H9 (cell line): ENCODE data around the gene SNAPC2. TPM values are rescaled to one million over a fixed set of nuclear protein-coding genes. Genes with fewer than 3 reads are reported as not detected.

Experiments used
- DNase-seq: peaks from one replicate; pipeline ENCODE4 v3.0.0-alpha.2; 2017
- H2AFZ ChIP-seq: one replicate; pipeline ENCODE4 v1.6.1; 2013; ENCODE audit warnings: mild to moderate bottlenecking, low read length, control low read depth, moderate library complexity
- H2AK5ac ChIP-seq: 2 replicates; pipeline ENCODE4 v1.6.1; 2013; ENCODE audit warnings: low read length, control low read depth, mixed read lengths; ENCODE audit not compliant: insufficient read length
- H2BK120ac ChIP-seq: one replicate; pipeline ENCODE4 v1.6.1; 2013; ENCODE audit warnings: low read depth, mild to moderate bottlenecking, low read length, control low read depth, inconsistent platforms; ENCODE audit not compliant: poor library complexity, severe bottlenecking
- H2BK12ac ChIP-seq: 2 replicates; pipeline ENCODE4 v1.6.1; 2013; ENCODE audit warnings: low read length, control low read depth, mixed read lengths, low read depth; ENCODE audit not compliant: insufficient read length
- H2BK15ac ChIP-seq: 2 replicates; pipeline ENCODE4 v1.6.1; 2013; ENCODE audit warnings: low read depth, low read length, control low read depth
- H2BK20ac ChIP-seq: one replicate; pipeline ENCODE4 v1.6.1; 2013; ENCODE audit warnings: low read depth, mild to moderate bottlenecking, low read length, control low read depth, inconsistent platforms; ENCODE audit not compliant: poor library complexity, severe bottlenecking
- H2BK5ac ChIP-seq: 2 replicates; pipeline ENCODE4 v1.6.1; 2013; ENCODE audit warnings: low read length, control low read depth, mixed read lengths; ENCODE audit not compliant: insufficient read length
- H3K14ac ChIP-seq: 2 replicates; pipeline ENCODE4 v1.6.1; 2013; ENCODE audit warnings: low read length, control low read depth; ENCODE audit not compliant: insufficient read depth
- H3K18ac ChIP-seq: 2 replicates; pipeline ENCODE4 v1.6.1; 2013; ENCODE audit warnings: low read depth, mild to moderate bottlenecking, mixed read lengths, low read length, control low read depth; ENCODE audit not compliant: insufficient read length
- H3K23ac ChIP-seq: 2 replicates; pipeline ENCODE4 v1.6.1; 2013; ENCODE audit warnings: low read length, control low read depth, mixed read lengths, low read depth; ENCODE audit not compliant: insufficient read length
- H3K23me2 ChIP-seq: 2 replicates; pipeline ENCODE4 v1.6.1; 2013; ENCODE audit warnings: low read depth, mild to moderate bottlenecking, mixed read lengths, low read length, control low read depth; ENCODE audit not compliant: insufficient read length, poor library complexity, severe bottlenecking
- H3K27ac ChIP-seq: 2 replicates; pipeline ENCODE4 v1.5.1; 2013; ENCODE audit warnings: low read length, control low read depth, mixed read lengths, low read depth; ENCODE audit not compliant: insufficient read length
- H3K27me3 ChIP-seq: 2 replicates; pipeline ENCODE4 v1.6.1; 2013; ENCODE audit warnings: low read length, control low read depth, inconsistent platforms; ENCODE audit not compliant: insufficient read depth
- H3K4ac ChIP-seq: 2 replicates; pipeline ENCODE4 v1.6.1; 2013; ENCODE audit warnings: low read depth, mild to moderate bottlenecking, control low read depth, inconsistent platforms, low read length, moderate library complexity
- H3K4me1 ChIP-seq: 2 replicates; pipeline ENCODE4 v1.6.1; 2013; ENCODE audit warnings: low read length, control low read depth, inconsistent platforms; ENCODE audit not compliant: insufficient read depth
- H3K4me2 ChIP-seq: 2 replicates; pipeline ENCODE4 v1.6.1; 2013; ENCODE audit warnings: low read length, control low read depth, mixed read lengths; ENCODE audit not compliant: insufficient read length, insufficient read depth
- H3K56ac ChIP-seq: 2 replicates; pipeline ENCODE4 v1.6.1; 2013; ENCODE audit warnings: low read depth, mild to moderate bottlenecking, mixed read lengths, low read length, control low read depth; ENCODE audit not compliant: insufficient read length
- H3K79me1 ChIP-seq: 2 replicates; pipeline ENCODE4 v1.6.1; 2013; ENCODE audit warnings: low read depth, mild to moderate bottlenecking, moderate library complexity, low read length, control low read depth, inconsistent platforms; ENCODE audit not compliant: insufficient read depth, poor library complexity, severe bottlenecking
- H3K79me2 ChIP-seq: 2 replicates; pipeline ENCODE4 v1.6.1; 2013; ENCODE audit warnings: low read length, control low read depth, inconsistent platforms; ENCODE audit not compliant: insufficient read depth
- H3K9ac ChIP-seq: 2 replicates; pipeline ENCODE4 v1.6.1; 2013; ENCODE audit warnings: low read length, control low read depth, mixed read lengths; ENCODE audit not compliant: insufficient read length; ENCODE audit errors: extremely low read depth
- H3K9me3 ChIP-seq: one replicate; pipeline ENCODE4 v1.6.1; 2013; ENCODE audit warnings: low read depth, low read length, inconsistent platforms; ENCODE audit not compliant: control insufficient read depth
- H3T11ph ChIP-seq: one replicate; pipeline ENCODE4 v1.6.1; 2013; ENCODE audit warnings: mild to moderate bottlenecking, low read length, control low read depth, inconsistent platforms
- H4K20me1 ChIP-seq: one replicate; pipeline ENCODE4 v1.6.1; 2013; ENCODE audit not compliant: control insufficient read depth, insufficient read length, insufficient read depth
- H4K5ac ChIP-seq: 2 replicates; pipeline ENCODE4 v1.6.1; 2013; ENCODE audit warnings: low read depth, mild to moderate bottlenecking, mixed read lengths, low read length, control low read depth; ENCODE audit not compliant: insufficient read length
- H4K8ac ChIP-seq: replicated peaks from 2 replicates; pipeline ENCODE4 v1.6.1; 2013; ENCODE audit warnings: low read length, control low read depth, mixed read lengths, low read depth; ENCODE audit not compliant: insufficient read length
- H4K91ac ChIP-seq: 2 replicates; pipeline ENCODE4 v1.6.1; 2013; ENCODE audit warnings: low read depth, mild to moderate bottlenecking, moderate library complexity, mixed read lengths, low read length, control low read depth; ENCODE audit not compliant: insufficient read length
- H3K27ac Mint-ChIP-seq, 3 experiments: 2 replicates in 2 of 3; 3 replicates in 1 of 3; pipeline ENCODE4 v1.8.0; 2020 to 2021; ENCODE audit warnings: mixed read lengths in 3 of 3, mild to moderate bottlenecking in 1 of 3, moderate library complexity in 1 of 3
- H3K27me3 Mint-ChIP-seq: 2 replicates; pipeline ENCODE4 v1.8.0; 2021; ENCODE audit warnings: low read depth, mild to moderate bottlenecking, moderate library complexity, mixed read lengths
- H3K36me3 Mint-ChIP-seq, 3 experiments: 2 replicates in 2 of 3; 3 replicates in 1 of 3; pipeline ENCODE4 v1.8.0; 2020 to 2021; ENCODE audit warnings: low read depth in 3 of 3, mixed read lengths in 3 of 3; ENCODE audit not compliant: insufficient read depth in 1 of 3
- H3K4me1 Mint-ChIP-seq, 2 experiments: 2 replicates each; pipeline ENCODE4 v1.8.0; 2020; ENCODE audit warnings: mixed read lengths in 2 of 2
- H3K4me3 Mint-ChIP-seq, 2 experiments: 2 replicates in 1 of 2; 3 replicates in 1 of 2; pipeline ENCODE4 v1.8.0; 2020 to 2021; ENCODE audit warnings: mild to moderate bottlenecking in 2 of 2, mixed read lengths in 2 of 2, moderate library complexity in 1 of 2
- H3K9me3 Mint-ChIP-seq, 2 experiments: 2 replicates in 1 of 2; 3 replicates in 1 of 2; pipeline ENCODE4 v1.8.0; 2020; ENCODE audit warnings: mild to moderate bottlenecking in 2 of 2, mixed read lengths in 2 of 2, moderate library complexity in 1 of 2
- WGBS: extraction: QIAGEN DNeasy Blood & Tissue Kit; methylation state at CpG from one replicate; pipeline ENCODE4 v1.1.7; 2013; ENCODE audit warnings: missing lambda C conversion rate, low lambda C conversion rate, mixed read lengths; ENCODE audit not compliant: insufficient read length; ENCODE audit errors: extremely low coverage; 5-methylcytosine and 5-hydroxymethylcytosine counted together
- total RNA-seq: library from RNA; stranded (reverse); gene quantifications from 2 replicates; pipeline ENCODE4 v1.2.1, GENCODE V29; 2021
- TF ChIP-seq, protein P1 (sequence below): fragments of 200-600 bp; sonication (generic); conservative IDR thresholded peaks from 3 replicates; pipeline ENCODE4 v1.8.0; 2021; ENCODE audit warnings: antibody characterized with exemption, mild to moderate bottlenecking

The SNAPC2 gene
- total RNA-seq, 1 experiment from 2014 or later = 17.8 TPM

GRCh38 chr19:7953576-7953975, 33.4 kb downstream of the SNAPC2 start:
- Mint-ChIP-seq H3K27me3 (no peaks in the 10 kb centered on the region), H3K27ac (peak overlapping the region in 1 of 3 experiments; percentile 45; a peak in 2 of 7 replicates)
- no peak overlapping the region for H2BK12ac ChIP-seq

More at GRCh38 chr19:7953576-7953975, 33.4 kb downstream of the SNAPC2 start:
- Histone ChIP-seq H3K27ac (no peak overlapping the region), H3K79me2 (no peaks in the 10 kb centered on the region), H2AK5ac (no peak overlapping the region), H4K20me1 (no peaks in the 10 kb centered on the region), H3K4ac (no peak overlapping the region), H4K5ac (no peak overlapping the region), H3K9me3 (no peaks in the 10 kb centered on the region), H2BK5ac (no peak overlapping the region), H3K27me3 (no peaks in the 10 kb centered on the region), H3K14ac (no peak overlapping the region), H3K18ac (no peak overlapping the region), H2BK15ac (no peak overlapping the region), H2BK120ac (no peak overlapping the region), H3K4me1 (no peaks in the 10 kb centered on the region; the same call in 1 of the 2 replicates), H3K4me2 (no peak overlapping the region), H4K8ac (no peak overlapping the region), H3K56ac (no peak overlapping the region), H3K23me2 (no peaks in the 10 kb centered on the region), H3K79me1 (no peaks in the 10 kb centered on the region), H4K91ac (no peak overlapping the region), H2AFZ (no peak overlapping the region), H2BK20ac (no peak overlapping the region), H3T11ph (no peak overlapping the region), H3K9ac (no peak overlapping the region), H3K23ac (no peak overlapping the region)
- WGBS = no CpG with 5 or more reads among the region's 7 CpGs
- Mint-ChIP-seq H3K36me3 (peaks cover 0 to 5% (median 4%) of the 10 kb centered on the region in 3 experiments; a peak in 4 of 7 replicates), H3K9me3 (no peaks in the 10 kb centered on the region; a peak in 2 of 5 replicates), H3K4me1 (peaks cover 11 to 13% of the 10 kb centered on the region in 2 experiments; a peak in 3 of 4 replicates), H3K4me3 (no peak overlapping the region)
- no peak for DNase-seq
- TF ChIP-seq, protein P1, sequence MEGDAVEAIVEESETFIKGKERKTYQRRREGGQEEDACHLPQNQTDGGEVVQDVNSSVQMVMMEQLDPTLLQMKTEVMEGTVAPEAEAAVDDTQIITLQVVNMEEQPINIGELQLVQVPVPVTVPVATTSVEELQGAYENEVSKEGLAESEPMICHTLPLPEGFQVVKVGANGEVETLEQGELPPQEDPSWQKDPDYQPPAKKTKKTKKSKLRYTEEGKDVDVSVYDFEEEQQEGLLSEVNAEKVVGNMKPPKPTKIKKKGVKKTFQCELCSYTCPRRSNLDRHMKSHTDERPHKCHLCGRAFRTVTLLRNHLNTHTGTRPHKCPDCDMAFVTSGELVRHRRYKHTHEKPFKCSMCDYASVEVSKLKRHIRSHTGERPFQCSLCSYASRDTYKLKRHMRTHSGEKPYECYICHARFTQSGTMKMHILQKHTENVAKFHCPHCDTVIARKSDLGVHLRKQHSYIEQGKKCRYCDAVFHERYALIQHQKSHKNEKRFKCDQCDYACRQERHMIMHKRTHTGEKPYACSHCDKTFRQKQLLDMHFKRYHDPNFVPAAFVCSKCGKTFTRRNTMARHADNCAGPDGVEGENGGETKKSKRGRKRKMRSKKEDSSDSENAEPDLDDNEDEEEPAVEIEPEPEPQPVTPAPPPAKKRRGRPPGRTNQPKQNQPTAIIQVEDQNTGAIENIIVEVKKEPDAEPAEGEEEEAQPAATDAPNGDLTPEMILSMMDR = no peak
